Lung (tissue), 12 donors: ENCODE data around the gene GGN. TPM values are rescaled to one million over a fixed set of nuclear protein-coding genes. Genes with fewer than 3 reads are reported as not detected.
A peak's percentile ranks its signal among the peaks of the same experiment; 100 is the strongest.

ENCODE experiments used
- ATAC-seq: fragments of 200-7000 bp; cut with Tn5 transposase; one replicate; pipeline ENCODE4 v1.9.1; 2020; ENCODE audit warnings: moderate number of reproducible peaks; ENCODE audit not compliant: insufficient read depth, low FRiP score
- DNase-seq, 3 donors: peaks; one replicate each; pipeline ENCODE4 v3.0.0-alpha.2; 2013 to 2017
- H3K27ac ChIP-seq, 2 donors: one replicate each; pipeline ENCODE4 v1.5.1; 2013; ENCODE audit warnings: mild to moderate bottlenecking in 2 of 2, moderate library complexity in 2 of 2, control low read depth in 1 of 2, inconsistent platforms in 1 of 2, low read depth in 1 of 2, low read length in 1 of 2
- H3K27me3 ChIP-seq, 3 donors: one replicate each; pipeline ENCODE4 v1.5.1; 2013; ENCODE audit warnings: low read length in 2 of 3; ENCODE audit not compliant: control insufficient read depth in 3 of 3, insufficient read depth in 3 of 3
- H3K36me3 ChIP-seq, 4 donors: one replicate each; pipeline ENCODE4 v1.5.1; 2013; ENCODE audit warnings: low read length in 4 of 4, mild to moderate bottlenecking in 1 of 4, moderate library complexity in 1 of 4; ENCODE audit not compliant: control insufficient read depth in 4 of 4, insufficient read depth in 4 of 4
- H3K4me1 ChIP-seq, 5 donors: one replicate each; pipeline ENCODE4 v1.5.1; 2013; ENCODE audit warnings: low read length in 5 of 5, mild to moderate bottlenecking in 2 of 5, moderate library complexity in 1 of 5; ENCODE audit not compliant: control insufficient read depth in 5 of 5, insufficient read depth in 5 of 5
- H3K4me3 ChIP-seq: one replicate; pipeline ENCODE4 v1.5.1; 2013; ENCODE audit warnings: mild to moderate bottlenecking, control low read depth, moderate library complexity
- H3K9ac ChIP-seq, 2 donors: one replicate each; pipeline ENCODE4 v1.5.1; 2013; ENCODE audit warnings: low read length in 2 of 2, control low read depth in 1 of 2; ENCODE audit not compliant: insufficient read depth in 1 of 2
- H3K9me3 ChIP-seq, 4 donors: one replicate each; pipeline ENCODE4 v1.5.1; 2013; ENCODE audit warnings: low read length in 3 of 4, mild to moderate bottlenecking in 1 of 4, moderate library complexity in 1 of 4; ENCODE audit not compliant: control insufficient read depth in 4 of 4, insufficient read depth in 3 of 4
- CTCF ChIP-seq: IDR thresholded peaks from 2 replicates; pipeline ENCODE4 v1.5.1; 2012; ENCODE audit warnings: mild to moderate bottlenecking; ENCODE audit errors: control extremely low read depth, extremely low read depth
- WGBS, 2 donors: extraction: QIAGEN DNeasy Blood & Tissue Kit; methylation state at CpG; one replicate each; pipeline ENCODE4 v1.1.7; 2013; 5-methylcytosine and 5-hydroxymethylcytosine counted together
- polyA plus RNA-seq, 2 donors: library from polyadenylated mRNA; stranded (reverse); fragments of 200-250 nt; gene quantifications; one replicate each; pipeline ENCODE4 v1.2.1, GENCODE V29; 2013
- total RNA-seq, 2 donors: library from RNA; depleted of rRNA in 1 of 2; stranded (reverse); fragments of >200 nt in 1 of 2; gene quantifications; one replicate each; pipeline ENCODE4 v1.2.1, GENCODE V29; 2014 to 2021
- donor health status: control.
- donor health status: control.
- donor health status: Bipolar disorder and iron deficiency.
- donor health status: healthy.
- donor health status: DM: yes; HTN: yes; CAD: no.

The GGN gene
- total and polyA plus RNA-seq, 4 donors, result 0.17 to 0.61 (median 0.38) TPM

GRCh38 chr19:38433268-38433733, 45.5 kb upstream of the GGN start, which contains the start of gene RYR1:
TSS of gene RYR1 (plus strand) at chr19:38433691. CDS start at chr19:38433830, 139 bp downstream.
- no peaks in the 10 kb centered on the region for H3K4me1 ChIP-seq
- ATAC-seq (peak; percentile 72), DNase-seq (peak; percentile 17 to 46 (median 30))
- no peaks in the 10 kb centered on the region for H3K36me3 ChIP-seq
- 15 to 16% methylated on average over 20 of the region's 20 CpGs for WGBS, 2 donors
- no peak within 1 kb of the TSS for H3K27ac ChIP-seq
- H3K4me3 ChIP-seq, result no peak within 1 kb of the TSS
- H3K9me3 ChIP-seq, result no peaks in the 10 kb centered on the region
- no peak within 1 kb of the TSS for H3K9ac ChIP-seq
- peaks cover 0 to 9% (median 3%) of the 10 kb centered on the region in 3 donors for H3K27me3 ChIP-seq
- TF ChIP-seq CTCF, result no peak

DNA sequence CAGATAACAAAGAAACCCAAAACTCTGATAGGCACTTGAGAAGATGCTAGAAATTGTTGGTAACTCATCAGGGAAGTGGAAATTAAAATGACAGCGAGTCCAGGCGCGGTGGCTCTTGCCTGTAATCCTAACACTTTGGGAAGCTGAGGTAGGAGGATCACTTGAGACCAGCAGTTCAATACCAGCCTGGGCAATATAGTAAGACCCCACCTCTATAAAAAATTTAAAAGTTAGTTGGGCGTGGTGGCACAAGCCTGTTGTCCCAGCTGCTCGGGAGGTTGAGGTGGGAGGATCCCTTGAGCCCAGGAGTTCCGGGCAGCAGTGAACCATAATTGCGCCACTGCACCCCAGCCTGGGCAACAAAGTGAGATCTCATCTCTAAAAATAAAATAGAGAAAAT, 43.1 kb upstream of the GGN start:
- Histone ChIP-seq H3K4me3 (no peak overlapping the region), H3K9ac (no peak overlapping the region), H3K27ac (no peak overlapping the region), H3K27me3 (peaks cover 0 to 14% (median 3%) of the 10 kb centered on the region in 3 donors), H3K9me3 (no peaks in the 10 kb centered on the region), H3K4me1 (no peaks in the 10 kb centered on the region), H3K36me3 (no peaks in the 10 kb centered on the region)
- no peak for TF ChIP-seq CTCF
- ATAC-seq (no peak), DNase-seq (no peak)
- 85 to 87% methylated on average over 7 of the region's 7 CpGs for WGBS, 2 donors

- Histone ChIP-seq H3K9me3 (no peaks in the 10 kb centered on the region), H3K9ac (no peak overlapping the region), H3K27ac (no peak overlapping the region), H3K4me1 (no peaks in the 10 kb centered on the region), H3K4me3 (no peak overlapping the region), H3K36me3 (no peaks in the 10 kb centered on the region), H3K27me3 (peaks cover 0 to 14% (median 3%) of the 10 kb centered on the region in 3 donors)
- ATAC-seq (no peak), DNase-seq (no peak)
- no peak for TF ChIP-seq CTCF
- 90 to 94% methylated on average over 2 of the region's 2 CpGs for WGBS, 2 donors
Measured at GRCh38 chr19:38429811-38430156, 42.0 kb upstream of the GGN start.
